Brain microvascular endothelial cell (primary cell): Measurements from ENCODE around the gene ORC5.
A peak's percentile ranks its signal among the peaks of the same experiment; 100 is the strongest.

Experiments
- DNase-seq: peaks from one replicate; pipeline ENCODE4 v3.0.0-alpha.2; 2020
- H3K27ac ChIP-seq: fragments of 250-450 bp; sonication (Bioruptor Pico); 2 replicates; pipeline ENCODE4 v1.5.1; 2020; ENCODE audit warnings: mild to moderate bottlenecking, moderate library complexity
- H3K27me3 ChIP-seq: fragments of 250-450 bp; sonication (Bioruptor Pico); replicated peaks from 2 replicates; pipeline ENCODE4 v1.5.1; 2020; ENCODE audit warnings: mild to moderate bottlenecking
- H3K36me3 ChIP-seq: fragments of 250-450 bp; sonication (Bioruptor Pico); replicated peaks from 2 replicates; pipeline ENCODE4 v1.5.1; 2020; ENCODE audit warnings: mild to moderate bottlenecking
- H3K4me3 ChIP-seq: 2 replicates; pipeline ENCODE4 v1.5.1; 2011; ENCODE audit warnings: low read depth, mild to moderate bottlenecking, control low read depth, low read length, moderate library complexity
- in situ Hi-C: cut with HindIII; loops from 2 replicates; pipeline ENCODE4 v1.10.0; 2017; ENCODE audit warnings: low sequenced_read_pairs, low pct_ligation_motif_present
- TF ChIP-seq, protein P1 (sequence below): IDR thresholded peaks from 2 replicates; pipeline ENCODE4 v1.5.1; 2011; ENCODE audit warnings: low read depth, mild to moderate bottlenecking, moderate library complexity, low read length, control low read depth, inconsistent platforms; ENCODE audit errors: missing control alignments

Gene ORC5

GRCh38 chr7:104106108-104106905 lies 101.5 kb downstream of the ORC5 start:
- no peaks in the 10 kb centered on the region for H3K27me3 ChIP-seq
- TF ChIP-seq, protein P1, sequence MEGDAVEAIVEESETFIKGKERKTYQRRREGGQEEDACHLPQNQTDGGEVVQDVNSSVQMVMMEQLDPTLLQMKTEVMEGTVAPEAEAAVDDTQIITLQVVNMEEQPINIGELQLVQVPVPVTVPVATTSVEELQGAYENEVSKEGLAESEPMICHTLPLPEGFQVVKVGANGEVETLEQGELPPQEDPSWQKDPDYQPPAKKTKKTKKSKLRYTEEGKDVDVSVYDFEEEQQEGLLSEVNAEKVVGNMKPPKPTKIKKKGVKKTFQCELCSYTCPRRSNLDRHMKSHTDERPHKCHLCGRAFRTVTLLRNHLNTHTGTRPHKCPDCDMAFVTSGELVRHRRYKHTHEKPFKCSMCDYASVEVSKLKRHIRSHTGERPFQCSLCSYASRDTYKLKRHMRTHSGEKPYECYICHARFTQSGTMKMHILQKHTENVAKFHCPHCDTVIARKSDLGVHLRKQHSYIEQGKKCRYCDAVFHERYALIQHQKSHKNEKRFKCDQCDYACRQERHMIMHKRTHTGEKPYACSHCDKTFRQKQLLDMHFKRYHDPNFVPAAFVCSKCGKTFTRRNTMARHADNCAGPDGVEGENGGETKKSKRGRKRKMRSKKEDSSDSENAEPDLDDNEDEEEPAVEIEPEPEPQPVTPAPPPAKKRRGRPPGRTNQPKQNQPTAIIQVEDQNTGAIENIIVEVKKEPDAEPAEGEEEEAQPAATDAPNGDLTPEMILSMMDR: peak; percentile 42
- no peak overlapping the region for H3K27ac ChIP-seq
- in situ Hi-C loops: no loop called here
- DNase-seq: peak; percentile 18
- no peaks in the 10 kb centered on the region for H3K36me3 ChIP-seq
- no peak overlapping the region for H3K4me3 ChIP-seq

- in situ Hi-C loops: no loop called here
- DNase-seq: no peak
- Histone ChIP-seq H3K27me3 (no peaks in the 10 kb centered on the region), H3K27ac (no peak overlapping the region), H3K4me3 (no peak overlapping the region), H3K36me3 (no peaks in the 10 kb centered on the region)
- TF ChIP-seq, protein P1: no peak
These were observed 108.9 kb downstream of the ORC5 start for GRCh38 chr7:104098890-104099289.

DNA sequence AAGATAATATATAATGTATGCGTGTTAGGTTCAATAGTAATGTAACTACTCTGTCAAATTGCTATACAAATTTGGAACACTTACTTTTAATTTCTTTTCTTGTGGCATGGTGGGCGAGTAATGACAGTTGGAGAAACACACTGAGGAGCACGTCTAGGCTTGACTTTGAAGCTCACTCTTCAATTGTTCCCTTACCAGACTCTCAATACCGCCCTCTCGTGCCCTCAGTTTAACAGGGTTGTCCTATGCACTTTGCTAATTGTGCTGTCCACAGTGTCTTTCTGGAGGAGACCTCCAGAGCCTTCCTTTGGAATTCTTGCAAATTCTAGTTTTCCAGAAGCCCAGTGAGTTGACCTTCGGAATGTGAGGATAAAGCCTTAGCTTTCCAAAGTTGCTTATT lies 111.1 kb downstream of the ORC5 start:
- in situ Hi-C loops: no loop called here
- DNase-seq: peak; percentile 15
- Histone ChIP-seq H3K4me3 (no peak overlapping the region), H3K36me3 (no peaks in the 10 kb centered on the region), H3K27ac (no peak overlapping the region), H3K27me3 (no peaks in the 10 kb centered on the region)
- TF ChIP-seq, protein P1: peak; percentile 48

DNA sequence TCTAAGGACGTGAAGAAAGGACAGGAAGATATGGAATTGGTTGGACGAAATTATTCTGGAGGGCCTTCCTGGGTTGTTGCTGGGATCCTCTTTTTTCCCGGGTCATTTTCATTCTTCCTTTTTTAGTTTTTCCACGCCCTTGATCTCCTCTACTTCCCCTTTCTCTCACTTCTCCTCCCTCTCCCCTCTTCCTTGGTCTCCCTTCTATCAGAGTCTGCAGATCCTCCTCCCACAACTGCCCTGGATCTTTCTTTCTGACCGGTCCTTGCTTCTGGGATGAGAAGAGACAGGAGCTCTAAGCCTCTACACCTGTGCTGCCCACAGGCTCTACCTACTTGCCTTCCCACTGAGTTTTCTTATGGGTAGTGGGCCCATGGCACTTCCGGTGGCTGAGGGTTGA lies 114.7 kb downstream of the ORC5 start:
- Histone ChIP-seq H3K27me3 (no peaks in the 10 kb centered on the region), H3K36me3 (no peaks in the 10 kb centered on the region), H3K27ac (no peak overlapping the region), H3K4me3 (no peak overlapping the region)
- TF ChIP-seq, protein P1: no peak
- in situ Hi-C loops: no loop called here
- DNase-seq: no peak

- H3K4me3 ChIP-seq: no peak overlapping the region
- TF ChIP-seq, protein P1: no peak
These were observed 116.6 kb downstream of the ORC5 start for GRCh38 chr7:104091242-104091641.

GRCh38 chr7:104089612-104090011 lies 118.2 kb downstream of the ORC5 start:
- no peaks in the 10 kb centered on the region for H3K36me3 ChIP-seq
- no peak overlapping the region for H3K4me3 ChIP-seq
- DNase-seq: no peak
- H3K27ac ChIP-seq: no peak overlapping the region
- H3K27me3 ChIP-seq: no peaks in the 10 kb centered on the region
- TF ChIP-seq, protein P1: no peak
- in situ Hi-C loops: no loop called here

More at GRCh38 chr7:104091242-104091641, 116.6 kb downstream of the ORC5 start:
- no peak for DNase-seq
- H3K27me3 ChIP-seq: no peaks in the 10 kb centered on the region
- H3K27ac ChIP-seq: no peak overlapping the region
- in situ Hi-C loops: no loop called here
- no peaks in the 10 kb centered on the region for H3K36me3 ChIP-seq
